Urinary bladder (tissue), 4 donors: Measurements from ENCODE around the gene TPRN. TPM values are rescaled to one million over a fixed set of nuclear protein-coding genes. Genes with fewer than 3 reads are reported as not detected.
"Not testable (repeated sequence)": the region's sequence is repeated elsewhere in the genome, so short reads cannot be mapped to it uniquely, and the experiment has no call there.

Experiments
- DNase-seq: peaks from one replicate; pipeline ENCODE4 v3.0.0-alpha.2; 2015; ENCODE audit errors: extremely low spot score
- H3K27ac ChIP-seq: one replicate; pipeline ENCODE4 v1.5.1; 2013; ENCODE audit warnings: low read depth, mild to moderate bottlenecking, moderate library complexity
- H3K36me3 ChIP-seq: one replicate; pipeline ENCODE4 v1.6.1; 2013; ENCODE audit warnings: mild to moderate bottlenecking, moderate library complexity; ENCODE audit not compliant: insufficient read depth
- H3K4me1 ChIP-seq: one replicate; pipeline ENCODE4 v1.6.1; 2013; ENCODE audit warnings: mild to moderate bottlenecking, moderate library complexity; ENCODE audit not compliant: insufficient read depth
- H3K4me3 ChIP-seq: one replicate; pipeline ENCODE4 v1.5.1; 2013; ENCODE audit warnings: low read depth, low read length
- WGBS: extraction: QIAGEN DNeasy Blood & Tissue Kit; methylation state at CpG from one replicate; pipeline ENCODE4 v1.1.7; 2013; 5-methylcytosine and 5-hydroxymethylcytosine counted together
- polyA plus RNA-seq: library from polyadenylated mRNA; stranded (reverse); fragments of 200-250 nt; gene quantifications from one replicate; pipeline ENCODE4 v1.2.3, GENCODE V29; 2013
- total RNA-seq: library from RNA; depleted of rRNA; stranded (reverse); fragments of >200 nt; gene quantifications from one replicate; pipeline ENCODE4 v1.2.3, GENCODE V29; 2014
- donor health status: healthy with polysubstance abuse.
- donor health status: healthy.

TPRN gene
- total and polyA plus RNA-seq, 2 donors = 3.0 to 9.3 TPM

DNA sequence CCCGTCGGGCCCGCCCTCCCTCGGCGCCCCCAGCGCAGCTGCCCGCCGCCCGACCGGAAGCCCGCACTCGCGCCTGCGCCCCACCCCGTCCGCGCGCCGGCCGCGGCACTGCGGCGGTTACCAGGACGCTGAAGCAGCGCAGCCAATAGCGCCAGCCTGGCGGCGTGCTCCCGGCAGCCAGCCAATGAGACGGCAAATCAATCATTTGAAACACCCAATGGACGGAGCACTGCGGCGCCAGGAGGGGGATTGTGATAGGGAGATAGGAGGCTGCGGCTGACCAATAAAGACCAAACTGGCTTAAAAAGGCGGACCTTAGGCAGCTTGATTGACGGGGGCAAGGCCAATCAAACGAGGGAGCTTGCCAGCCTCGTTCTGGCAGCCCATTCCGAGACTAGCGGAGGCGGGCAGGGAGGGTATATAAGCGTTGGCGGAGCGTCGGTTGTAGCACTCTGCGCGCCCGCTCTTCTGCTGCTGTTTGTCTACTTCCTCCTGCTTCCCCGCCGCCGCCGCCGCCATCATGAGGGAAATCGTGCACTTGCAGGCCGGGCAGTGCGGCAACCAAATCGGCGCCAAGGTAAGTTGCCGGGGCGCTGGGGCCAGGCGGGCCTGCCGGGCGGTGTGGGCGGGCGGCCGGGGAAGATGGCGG is 40.4 kb upstream of the TPRN start, which contains the start of gene TUBB4B:
TSS of gene TUBB4B (plus strand) at position 447 of the 649 bp plus-strand sequence. CDS start at position 521, 74 bp downstream.
- Histone ChIP-seq H3K4me3 (peak within 1 kb of the TSS; percentile 84), H3K4me1 (no peaks in the 10 kb centered on the region), H3K27ac (peak within 1 kb of the TSS; percentile 96), H3K36me3 (no peaks in the 10 kb centered on the region)
- WGBS = under 1% methylated on average over 67 of the region's 67 CpGs
- peak; percentile 99 for DNase-seq

GRCh38 chr9:137240318-137240840 is 39.8 kb upstream of the TPRN start:
- Histone ChIP-seq H3K4me3 (peak overlapping the region; percentile 49), H3K36me3 (no peaks in the 10 kb centered on the region), H3K4me1 (no peaks in the 10 kb centered on the region), H3K27ac (peak overlapping the region; percentile 85)
- no peak for DNase-seq
- WGBS = under 1% methylated on average over 58 of the region's 58 CpGs

DNA sequence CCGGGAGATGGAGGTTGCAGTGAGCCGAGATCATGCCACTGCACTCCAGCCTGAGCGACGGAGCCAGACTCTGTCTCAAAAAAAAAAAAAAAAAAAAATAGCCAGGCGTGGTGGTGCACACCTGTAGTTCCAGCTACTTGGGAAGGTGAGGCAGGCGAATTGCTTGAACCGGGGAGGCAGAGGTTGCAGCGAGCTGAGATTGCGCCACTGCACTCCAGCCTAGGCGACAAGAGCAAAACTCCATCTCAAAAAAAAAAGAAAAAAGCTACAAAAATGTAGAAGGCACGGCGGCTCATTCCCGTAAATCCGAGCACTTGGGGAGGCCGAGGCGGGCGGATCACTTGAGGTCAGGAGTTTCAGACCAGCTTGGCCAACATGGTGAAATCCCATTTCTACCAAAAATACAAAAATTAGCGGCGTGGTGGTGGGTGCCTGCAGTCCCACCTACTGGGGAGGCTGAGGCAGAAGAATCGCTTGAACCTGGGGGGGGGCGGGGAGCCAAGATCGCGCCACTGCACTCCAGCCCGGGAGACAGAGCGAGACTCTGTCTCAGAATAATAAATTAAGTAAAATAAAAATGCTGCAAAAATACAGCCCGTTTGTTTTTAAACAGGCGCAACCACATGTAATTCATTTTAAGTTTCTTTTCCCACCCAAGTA is 39.1 kb upstream of the TPRN start:
- not testable (repeated sequence) for H3K4me1 ChIP-seq, H3K36me3 ChIP-seq
- 46% methylated on average over 27 of the region's 27 CpGs for WGBS

DNA sequence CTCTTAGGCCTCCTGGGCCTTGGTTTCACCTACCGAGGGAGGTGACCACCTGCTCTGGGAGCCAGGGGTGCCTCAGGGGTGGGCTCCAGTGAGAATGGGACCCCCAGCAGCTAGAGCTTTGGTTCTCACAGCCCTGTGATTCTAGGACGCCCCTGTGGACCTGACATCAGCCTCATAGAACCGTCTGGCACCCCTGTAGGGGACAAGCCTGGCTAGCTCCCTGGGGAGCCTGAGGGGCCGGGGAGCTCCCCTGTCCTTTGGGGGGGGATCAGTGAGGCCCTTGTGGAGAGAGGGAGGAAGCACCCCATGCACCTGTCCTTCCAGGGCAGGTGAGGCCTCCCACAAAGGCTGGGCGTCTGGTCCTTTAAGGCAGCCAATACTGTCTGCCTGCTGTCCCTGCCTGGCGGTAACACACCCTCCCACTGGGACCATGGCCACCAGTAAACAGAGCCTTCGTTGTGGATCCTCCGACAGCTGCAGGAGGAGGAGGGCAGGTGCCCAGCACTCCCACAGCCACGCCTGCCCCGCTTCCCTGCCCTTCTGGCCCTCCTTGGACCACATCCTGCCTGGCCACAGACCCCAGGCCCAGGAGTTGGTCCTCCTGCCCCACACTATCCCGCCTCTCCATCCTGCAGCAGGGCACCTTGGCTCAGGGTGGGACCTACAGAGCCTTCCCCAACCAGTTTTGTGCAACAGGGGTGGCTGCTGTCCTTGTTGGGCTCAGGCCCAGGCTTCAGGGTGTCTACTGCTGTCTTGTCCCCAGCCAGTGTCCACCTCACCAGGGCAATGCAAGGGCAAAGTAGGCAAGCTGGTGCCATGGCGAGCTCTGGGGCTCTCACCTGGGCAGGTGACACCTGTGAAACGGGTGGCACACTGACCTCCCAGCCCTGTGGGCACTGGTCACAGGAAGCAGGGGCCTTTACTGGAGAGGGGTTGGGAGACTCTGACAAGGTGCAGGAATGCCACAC is 37.5 kb upstream of the TPRN start:
- H3K27ac ChIP-seq = no peak overlapping the region
- no peaks in the 10 kb centered on the region for H3K4me1 ChIP-seq
- 71% methylated on average over 13 of the region's 13 CpGs for WGBS

More for the DNA sequence above, 39.1 kb upstream of the TPRN start:
- H3K27ac ChIP-seq = peak overlapping the region; percentile 85
- peak overlapping the region; percentile 49 for H3K4me3 ChIP-seq
- not testable (repeated sequence) for DNase-seq

DNA sequence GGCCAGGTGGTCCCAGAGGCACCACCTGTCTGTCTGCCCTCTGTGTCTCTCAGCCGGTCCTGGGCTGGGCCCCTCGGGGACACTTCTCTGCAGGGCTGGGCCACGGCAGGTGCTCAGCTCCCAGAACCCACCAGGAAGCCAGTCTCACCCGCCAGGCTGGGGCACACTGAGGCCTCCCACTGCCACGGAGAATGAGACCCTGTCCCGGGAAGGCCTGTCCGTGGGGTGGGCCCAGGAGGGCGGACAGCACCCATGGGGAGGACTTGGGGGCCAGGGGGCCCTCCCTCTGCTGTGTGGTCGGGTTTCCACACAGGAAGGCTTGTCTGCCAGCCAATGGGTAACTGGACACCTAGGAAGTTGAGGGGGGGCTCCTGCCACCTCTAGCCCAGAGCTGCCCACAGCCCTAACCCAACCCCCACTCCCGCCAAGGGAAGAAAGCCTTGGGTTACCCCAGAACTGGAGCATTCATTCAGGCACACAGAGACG is 36.4 kb upstream of the TPRN start:
- DNase-seq = no peak
- H3K4me3 ChIP-seq = no peak overlapping the region
- H3K27ac ChIP-seq = no peak overlapping the region
- WGBS = 46% methylated on average over 11 of the region's 11 CpGs
- no peaks in the 10 kb centered on the region for H3K36me3 ChIP-seq
- no peaks in the 10 kb centered on the region for H3K4me1 ChIP-seq

More for the DNA sequence above, 37.5 kb upstream of the TPRN start:
- no peak for DNase-seq
- no peaks in the 10 kb centered on the region for H3K36me3 ChIP-seq
- no peak overlapping the region for H3K4me3 ChIP-seq

GRCh38 chr9:137236238-137236935 is 35.8 kb upstream of the TPRN start:
- no peak for DNase-seq
- Histone ChIP-seq H3K4me3 (no peak overlapping the region), H3K4me1 (no peaks in the 10 kb centered on the region), H3K27ac (no peak overlapping the region), H3K36me3 (no peaks in the 10 kb centered on the region)
- 9% methylated on average over 31 of the region's 31 CpGs for WGBS

- Histone ChIP-seq H3K27ac (no peak overlapping the region), H3K4me3 (no peak overlapping the region)
Measured at GRCh38 chr9:137235424-137236237, 35.1 kb upstream of the TPRN start.

DNA sequence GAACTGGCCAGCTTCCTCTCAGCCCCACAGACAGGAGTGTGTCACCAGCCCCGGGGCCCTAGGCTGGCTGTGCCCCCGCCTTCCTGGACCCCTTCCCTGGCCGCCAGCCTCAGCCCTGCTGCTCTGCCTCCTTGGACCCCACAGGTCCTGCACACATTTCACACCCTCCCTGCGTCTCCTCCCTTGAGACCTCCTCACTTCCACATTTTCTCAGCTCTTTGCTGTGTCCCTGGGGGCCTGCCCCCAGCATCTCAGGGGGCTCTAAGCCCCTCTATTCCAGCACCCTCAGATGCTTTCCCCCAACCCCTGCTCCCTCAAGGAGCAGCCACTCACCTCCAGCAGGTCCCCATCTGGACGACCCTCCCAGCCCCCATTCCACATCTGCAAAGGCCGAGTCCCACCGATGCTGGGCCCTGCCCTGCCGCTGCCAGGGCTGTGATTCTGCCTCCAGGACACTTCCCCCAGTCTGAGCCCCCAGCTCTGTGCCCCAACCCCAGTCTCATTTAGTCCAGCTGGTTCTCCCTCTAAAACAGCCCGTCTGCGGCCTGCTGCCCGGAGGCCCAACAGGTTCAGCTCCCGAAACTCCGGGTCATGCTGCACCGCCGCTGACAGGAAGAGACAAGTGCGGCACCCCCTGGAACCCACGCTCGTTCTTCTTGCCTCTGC is 34.4 kb upstream of the TPRN start:
- WGBS = 69% methylated on average over 18 of the region's 18 CpGs
- no peak overlapping the region for H3K4me3 ChIP-seq
- no peaks in the 10 kb centered on the region for H3K36me3 ChIP-seq
- no peak for DNase-seq
- no peak overlapping the region for H3K27ac ChIP-seq
- no peaks in the 10 kb centered on the region for H3K4me1 ChIP-seq

More at GRCh38 chr9:137235424-137236237, 35.1 kb upstream of the TPRN start:
- Histone ChIP-seq H3K36me3 (no peaks in the 10 kb centered on the region), H3K4me1 (no peaks in the 10 kb centered on the region)
- 64% methylated on average over 35 of the region's 35 CpGs for WGBS
- no peak for DNase-seq

- Histone ChIP-seq H3K4me3 (no peak overlapping the region), H3K4me1 (no peaks in the 10 kb centered on the region), H3K27ac (no peak overlapping the region), H3K36me3 (no peaks in the 10 kb centered on the region)
- WGBS = 68% methylated on average over 40 of the region's 40 CpGs
- DNase-seq = no peak
Measured at GRCh38 chr9:137234055-137234697, 33.6 kb upstream of the TPRN start.

DNA sequence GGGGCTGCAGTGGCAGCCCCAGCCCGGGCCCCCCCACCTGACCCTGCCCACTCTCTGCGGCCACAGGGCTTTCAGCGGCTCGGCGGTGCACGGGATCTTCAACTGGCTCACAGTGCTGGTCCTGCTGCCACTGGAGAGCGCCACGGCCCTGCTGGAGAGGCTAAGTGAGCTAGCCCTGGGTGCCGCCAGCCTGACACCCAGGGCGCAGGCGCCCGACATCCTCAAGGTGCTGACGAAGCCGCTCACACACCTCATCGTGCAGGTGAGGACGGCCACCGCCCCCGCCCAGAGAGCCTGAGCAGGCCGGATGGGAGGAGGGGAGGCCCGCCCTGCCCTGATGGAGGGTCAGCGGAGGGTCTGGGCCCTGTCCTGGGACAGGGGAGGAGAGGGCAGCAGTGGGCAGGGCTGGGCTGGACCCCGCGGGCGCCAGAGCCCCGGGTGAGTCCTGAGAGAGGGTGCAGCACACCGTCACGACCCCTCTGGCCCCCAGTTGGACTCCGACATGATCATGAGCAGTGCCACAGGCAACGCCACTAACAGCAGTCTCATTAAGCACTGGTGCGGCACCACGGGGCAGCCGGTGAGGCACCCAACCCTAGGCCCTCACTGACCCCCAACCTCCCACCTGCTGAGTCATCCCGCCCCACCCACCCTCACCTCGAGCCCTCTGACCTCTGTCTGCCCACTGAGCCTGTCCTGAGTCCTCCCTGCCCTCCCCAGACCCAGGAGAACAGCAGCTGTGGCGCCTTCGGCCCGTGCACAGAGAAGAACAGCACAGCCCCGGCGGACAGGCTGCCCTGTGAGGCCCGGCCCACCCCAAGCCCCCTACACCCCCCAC is 32.8 kb upstream of the TPRN start:
- no peaks in the 10 kb centered on the region for H3K36me3 ChIP-seq
- H3K4me3 ChIP-seq = no peak overlapping the region
- H3K4me1 ChIP-seq = no peaks in the 10 kb centered on the region
- H3K27ac ChIP-seq = no peak overlapping the region
- DNase-seq = no peak
- 78% methylated on average over 40 of the region's 40 CpGs for WGBS

- Histone ChIP-seq H3K4me1 (no peaks in the 10 kb centered on the region), H3K4me3 (no peak overlapping the region), H3K36me3 (no peaks in the 10 kb centered on the region), H3K27ac (no peak overlapping the region)
- 79% methylated on average over 24 of the region's 24 CpGs for WGBS
- DNase-seq = no peak
Measured at GRCh38 chr9:137232510-137232909, 32.0 kb upstream of the TPRN start.
